NCI-H128 (cell line): ENCODE results near the gene EVX2.
A peak's percentile ranks its signal among the peaks of the same experiment; 100 is the strongest.

Experiments used
- DNase-seq: peaks from one replicate; lab custom pipeline; 2025; ENCODE audit not compliant: unreplicated experiment; lab: John Stamatoyannopoulos, UW

Gene EVX2

DNA sequence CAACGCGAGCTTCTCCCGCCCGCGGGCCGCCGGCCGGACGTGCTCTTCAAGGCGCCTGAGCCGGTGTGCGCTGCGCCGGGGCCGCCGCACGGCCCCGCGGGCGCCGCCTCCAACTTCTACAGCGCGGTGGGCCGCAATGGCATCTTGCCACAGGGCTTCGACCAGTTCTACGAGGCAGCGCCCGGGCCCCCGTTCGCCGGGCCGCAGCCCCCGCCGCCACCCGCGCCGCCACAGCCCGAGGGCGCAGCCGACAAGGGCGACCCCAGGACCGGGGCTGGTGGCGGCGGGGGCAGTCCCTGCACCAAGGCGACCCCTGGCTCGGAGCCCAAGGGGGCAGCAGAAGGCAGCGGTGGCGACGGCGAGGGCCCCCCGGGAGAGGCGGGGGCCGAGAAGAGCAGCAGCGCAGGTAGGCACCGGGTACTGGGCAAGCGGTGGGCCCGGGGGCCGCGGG, 24.0 kb upstream of the EVX2 start:
- no peak for DNase-seq

DNA sequence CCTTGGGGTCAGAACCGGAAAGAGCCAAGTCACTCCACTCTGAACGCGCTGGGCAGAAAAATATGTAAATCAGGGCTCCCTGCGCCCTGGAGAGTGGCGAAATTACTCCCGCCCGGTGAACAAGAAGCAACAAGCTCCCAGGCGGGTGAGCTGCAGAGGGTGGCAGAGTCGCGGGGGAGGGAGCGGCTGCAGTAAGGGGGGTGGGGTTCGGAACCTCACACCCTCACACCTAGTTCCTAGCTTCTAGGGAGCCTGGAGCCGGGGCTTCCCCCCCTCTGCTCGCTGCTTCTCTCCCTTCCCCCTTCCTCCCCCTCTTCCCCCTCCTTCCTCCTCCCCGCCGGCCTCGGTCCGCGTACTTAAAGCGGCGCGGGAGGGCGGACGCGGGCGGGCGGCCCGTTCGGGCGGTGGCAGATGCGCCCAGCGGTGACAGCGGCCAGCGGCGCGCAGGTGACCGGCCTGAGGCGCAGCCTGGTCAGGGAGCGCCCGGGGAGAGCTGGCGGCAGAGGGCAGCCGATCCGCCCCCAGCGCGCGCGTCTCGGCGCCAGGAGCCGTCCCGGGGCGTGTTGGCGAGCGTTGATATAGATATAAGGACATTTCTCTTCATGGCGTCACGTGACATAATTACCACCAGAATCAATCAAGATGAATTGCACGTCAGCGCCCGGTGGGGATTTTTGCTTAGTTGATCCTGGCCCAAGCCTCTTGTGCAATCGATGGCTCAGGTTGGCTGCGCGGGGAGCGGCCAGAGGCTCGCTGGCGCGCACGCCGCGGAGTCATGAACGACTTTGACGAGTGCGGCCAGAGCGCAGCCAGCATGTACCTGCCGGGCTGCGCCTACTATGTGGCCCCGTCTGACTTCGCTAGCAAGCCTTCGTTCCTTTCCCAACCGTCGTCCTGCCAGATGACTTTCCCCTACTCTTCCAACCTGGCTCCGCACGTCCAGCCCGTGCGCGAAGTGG, 23.1 kb upstream of the EVX2 start, which contains the start of gene HOXD11:
TSS of gene HOXD11 (plus strand) at position 700 of the 959 bp plus-strand sequence. CDS start at position 776, 76 bp downstream.
- DNase-seq = peak; percentile 62

DNA sequence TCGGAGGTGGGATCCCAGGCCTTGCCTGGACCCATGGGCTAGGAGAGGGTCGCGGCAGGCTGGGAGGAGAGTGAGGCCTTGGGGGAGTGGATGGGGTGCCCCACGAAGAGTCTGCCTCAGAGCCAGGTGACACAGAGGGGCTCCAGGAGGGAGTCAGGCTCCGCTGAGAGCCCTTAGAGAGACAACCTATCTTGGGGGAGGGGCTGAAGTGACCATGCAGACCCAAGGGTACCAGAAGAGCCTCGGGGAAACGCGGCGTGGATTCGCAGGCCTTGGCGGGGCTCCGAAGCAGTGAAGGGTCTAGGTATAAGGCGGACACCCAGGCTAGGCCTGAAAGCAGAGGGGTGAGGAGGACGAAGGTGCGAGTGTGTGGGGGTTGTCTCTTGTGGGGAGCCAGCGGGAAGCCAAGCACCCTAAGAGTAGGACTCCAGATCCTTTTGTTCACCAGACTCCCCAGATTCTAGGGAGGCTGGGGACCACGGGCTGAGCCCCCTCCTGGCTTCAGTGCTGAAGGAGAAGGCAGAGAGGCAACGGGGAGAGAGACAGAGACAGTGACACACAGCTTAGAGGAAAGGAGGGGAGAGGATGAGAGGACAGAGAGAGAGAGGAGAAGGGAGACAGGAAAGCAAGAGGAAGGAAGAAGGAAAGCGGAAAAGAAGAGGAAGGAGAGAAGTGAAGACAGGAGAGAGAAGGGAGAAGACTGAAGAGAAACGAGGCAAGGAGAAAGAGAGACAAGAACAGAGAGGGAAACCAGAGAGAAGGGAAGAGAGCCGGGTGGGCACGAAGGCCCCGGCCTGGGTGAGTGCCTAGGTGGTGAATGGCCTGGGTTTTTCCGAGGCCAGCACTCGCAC, 22.2 kb upstream of the EVX2 start:
- DNase-seq = no peak

DNA sequence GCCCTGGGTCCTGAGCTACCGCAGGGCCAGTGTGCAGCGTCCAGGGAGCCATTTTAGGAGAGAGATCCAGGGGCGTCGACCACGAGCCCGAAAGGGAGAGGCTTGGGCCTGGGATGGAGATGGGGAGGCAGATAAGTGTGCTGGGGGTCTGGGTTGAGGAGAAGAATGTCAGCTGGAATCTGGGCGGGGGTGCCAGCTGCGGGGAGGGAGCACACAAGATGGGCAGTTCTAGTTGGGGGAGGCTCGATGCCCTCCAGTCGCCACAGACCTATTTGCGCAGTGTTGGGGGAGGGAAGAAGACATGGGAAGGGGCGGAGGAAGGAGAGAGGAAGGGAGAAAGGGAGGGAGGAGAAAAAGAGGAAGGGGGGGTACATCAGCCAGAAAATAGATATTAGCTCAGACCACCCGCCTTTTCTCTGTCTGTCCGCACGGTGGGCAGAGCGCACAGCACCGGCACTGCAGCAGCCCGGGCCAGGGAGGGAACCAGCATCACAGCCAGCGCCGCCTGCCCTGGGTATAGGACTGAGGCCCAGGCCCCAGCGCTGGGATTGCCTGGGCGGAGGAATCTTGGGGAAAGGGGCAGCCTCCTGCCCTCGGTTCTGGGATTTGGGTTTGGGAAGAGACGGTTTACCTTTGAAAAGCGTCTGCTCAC, 21.4 kb upstream of the EVX2 start:
- DNase-seq = no peak

GRCh38 chr2:176104316-176105077, 20.7 kb upstream of the EVX2 start:
- no peak for DNase-seq

- no peak for DNase-seq
These were observed 20.1 kb upstream of the EVX2 start for GRCh38 chr2:176103742-176104315.

- no peak for DNase-seq
These were observed 19.4 kb upstream of the EVX2 start for GRCh38 chr2:176103194-176103593.

- no peak for DNase-seq
These were observed 18.6 kb upstream of the EVX2 start for GRCh38 chr2:176102309-176102866.

GRCh38 chr2:176101842-176102241, 18.1 kb upstream of the EVX2 start:
- DNase-seq = no peak

DNA sequence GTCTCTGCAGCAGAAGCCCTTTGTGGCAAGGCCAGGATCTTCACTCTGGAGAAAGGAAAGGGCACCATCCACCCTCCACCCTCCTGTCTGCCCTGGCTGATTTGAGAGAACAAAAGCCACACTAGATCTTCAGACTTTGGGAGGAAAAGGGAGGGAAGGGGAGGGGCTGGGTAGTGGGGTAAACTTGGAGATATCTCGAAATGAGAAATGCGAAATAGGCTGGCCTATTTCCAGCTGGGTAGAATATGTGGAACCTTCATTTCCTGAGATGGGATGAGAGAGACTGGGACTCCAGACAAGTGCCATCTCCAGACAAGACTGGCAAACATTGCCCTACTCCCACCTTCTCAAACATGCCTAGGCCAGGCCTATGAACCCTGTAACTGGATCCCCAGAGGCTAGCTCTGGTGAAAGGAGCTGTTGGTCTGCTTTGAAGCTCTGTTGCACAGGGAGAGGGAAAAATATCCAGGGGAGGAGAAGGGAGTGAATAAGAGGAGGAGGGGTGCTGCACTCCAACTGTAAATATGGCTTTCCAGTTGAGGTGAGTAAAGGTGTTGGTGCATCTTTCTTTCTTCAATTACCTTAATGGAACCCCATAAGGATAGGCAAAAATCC, 17.6 kb upstream of the EVX2 start:
- no peak for DNase-seq

DNA sequence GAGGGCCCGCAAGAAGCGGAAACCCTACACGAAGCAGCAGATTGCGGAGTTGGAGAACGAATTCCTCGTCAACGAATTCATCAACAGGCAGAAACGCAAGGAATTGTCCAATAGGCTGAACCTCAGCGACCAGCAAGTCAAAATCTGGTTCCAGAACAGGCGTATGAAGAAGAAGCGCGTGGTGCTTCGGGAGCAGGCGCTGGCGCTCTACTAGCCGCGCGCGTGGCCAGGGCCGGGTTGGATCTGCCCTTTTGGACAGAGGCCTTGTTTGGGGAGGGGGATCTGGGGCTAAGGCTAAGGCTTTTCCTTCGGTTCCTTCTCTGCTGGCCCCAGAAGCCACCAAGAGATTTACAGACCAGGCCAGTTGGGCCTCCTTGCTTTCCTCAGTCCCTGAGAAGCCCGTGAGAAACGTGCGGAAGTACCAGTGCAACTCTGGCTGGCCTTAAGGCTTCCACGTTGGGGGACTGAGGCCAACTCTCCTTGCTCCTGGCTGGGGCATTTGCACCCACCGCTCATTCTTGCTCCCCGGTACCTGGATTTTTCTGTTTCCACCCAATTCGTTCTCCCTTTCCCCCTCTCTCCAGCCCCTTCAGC, 16.9 kb upstream of the EVX2 start:
- no peak for DNase-seq

GRCh38 chr2:176099728-176100546, 16.2 kb upstream of the EVX2 start, which contains the start of gene HOXD12:
Gene HOXD12, plus strand, starts transcription at chr2:176099795. Its CDS starts 7 bp downstream, at chr2:176099802.
- DNase-seq = no peak

- no peak for DNase-seq
These were observed 15.5 kb upstream of the EVX2 start for GRCh38 chr2:176099159-176099727.

DNA sequence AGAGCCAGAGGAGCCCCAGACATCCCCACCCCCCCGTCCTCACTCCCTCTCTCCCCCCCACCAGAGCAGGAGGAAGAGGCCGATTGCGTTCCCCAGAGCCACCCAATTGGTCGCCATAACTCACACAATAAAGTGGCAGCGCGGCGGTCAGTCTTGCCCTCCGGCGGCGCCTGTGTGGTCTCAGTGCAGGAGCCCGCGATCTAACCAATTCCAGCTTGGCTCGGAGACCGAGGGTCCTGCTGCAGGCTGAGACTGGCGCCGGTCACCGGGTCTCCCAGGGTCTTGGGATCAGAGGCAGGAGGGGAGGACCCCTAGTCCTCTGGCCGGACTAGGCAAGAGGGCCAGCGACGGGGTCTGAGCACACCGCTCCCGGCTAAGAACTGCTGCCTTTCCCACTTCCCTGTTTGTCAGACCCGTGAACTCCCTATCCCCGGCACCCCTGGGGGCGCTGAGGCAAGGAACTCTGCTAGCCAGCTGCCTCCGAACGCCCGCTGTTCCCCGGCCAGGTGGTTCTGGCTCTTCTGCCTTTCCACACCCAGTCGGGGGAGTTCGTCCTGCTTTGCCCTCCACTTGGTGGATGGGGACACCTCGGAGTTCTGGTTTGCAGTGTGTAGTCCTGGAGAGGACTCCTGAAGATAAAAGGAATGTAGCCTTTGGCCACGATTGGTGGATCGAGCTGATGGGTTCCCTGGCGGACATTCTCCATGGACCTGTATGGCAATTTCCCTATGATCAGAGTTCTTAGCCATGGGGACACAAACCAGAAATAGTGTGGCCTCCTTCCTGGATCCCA, 14.8 kb upstream of the EVX2 start:
- no peak for DNase-seq

GRCh38 chr2:176097820-176098365, 14.1 kb upstream of the EVX2 start:
- DNase-seq = peak; percentile 52

DNA sequence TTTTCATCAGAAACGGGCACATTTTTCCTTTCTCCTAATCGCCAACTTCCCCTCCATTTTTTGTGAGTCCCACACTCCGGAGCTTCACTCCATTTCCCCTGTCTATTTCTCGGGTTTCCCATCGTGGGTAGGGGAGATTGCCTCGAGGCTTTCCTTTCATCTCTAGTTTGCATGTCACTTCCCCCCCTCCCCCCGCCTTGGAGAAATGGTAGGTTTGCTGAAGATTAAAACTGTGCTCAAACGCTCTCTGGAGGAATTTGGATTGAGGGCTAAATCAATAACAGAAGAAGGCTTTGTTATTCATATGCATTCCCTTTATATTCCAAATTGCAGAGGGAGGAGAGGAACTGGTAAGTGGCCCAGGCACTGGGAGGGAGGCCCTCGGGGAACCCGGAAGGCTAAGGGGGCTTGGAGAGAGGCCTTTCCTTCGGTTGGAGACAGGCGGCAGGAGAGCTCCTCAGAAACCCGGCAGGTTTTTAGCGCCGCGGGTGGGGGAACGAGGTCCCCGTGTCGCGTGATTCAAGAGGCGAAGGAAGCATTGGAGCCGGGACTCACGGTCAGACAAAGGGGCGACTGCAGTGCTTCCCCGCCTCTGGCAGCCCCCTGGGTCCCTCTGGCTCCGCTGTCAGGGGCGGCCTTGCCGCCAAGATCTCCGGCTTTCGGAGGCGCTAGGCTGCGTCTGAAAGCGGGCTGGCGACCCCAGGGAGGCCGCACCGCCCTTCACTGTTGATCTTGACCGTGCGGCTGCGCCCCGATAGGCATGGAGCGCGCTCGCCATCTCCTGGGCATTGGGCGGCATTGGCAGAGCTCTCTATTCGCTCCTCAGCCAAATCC, 13.4 kb upstream of the EVX2 start:
- peak; percentile 63 for DNase-seq
